ENCODE data around the gene HYAL3. TPM values are rescaled to one million over a fixed set of nuclear protein-coding genes. Genes with fewer than 3 reads are reported as not detected.

Gene HYAL3
- total and polyA plus RNA-seq, 2 of the 8 experiments (the other 6 are each of a cell fraction or from before 2014, with no cell fraction given) = 3.2 to 12.2 TPM

DNA sequence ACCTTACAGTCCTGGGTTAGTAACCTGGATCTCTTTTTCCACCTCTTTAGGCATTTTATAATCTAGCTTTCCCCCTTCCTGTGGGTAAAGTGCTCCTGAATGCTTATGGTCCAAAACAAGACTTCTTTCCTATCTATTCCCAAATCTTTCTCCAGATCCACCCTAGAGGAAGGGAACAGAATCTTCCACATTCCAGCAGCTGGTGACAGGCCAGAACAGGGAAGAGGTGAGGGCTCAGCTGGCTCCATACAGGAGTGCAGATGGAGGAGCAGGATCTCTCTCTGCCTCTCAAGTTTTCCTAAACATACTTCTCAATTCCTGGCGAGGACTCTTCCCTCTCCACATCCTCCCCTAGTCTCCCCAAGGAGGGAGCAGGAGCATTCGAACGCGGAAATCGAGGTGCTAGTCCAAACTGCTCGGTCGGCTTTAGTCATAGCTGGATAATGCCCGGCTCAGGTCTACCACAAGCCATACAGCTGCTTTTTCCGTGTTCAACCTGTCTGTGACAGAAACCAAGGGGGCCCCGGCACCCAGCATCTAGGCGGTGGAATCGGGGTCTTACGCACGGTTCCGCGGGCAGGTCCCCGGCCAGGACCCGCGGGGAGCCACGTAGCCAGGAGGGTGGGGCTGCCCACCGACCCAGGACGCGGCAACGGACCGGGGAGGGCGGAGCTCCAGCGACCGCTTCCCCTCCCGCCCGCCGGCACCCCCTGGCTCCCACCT, 37.4 kb upstream of the HYAL3 start (continued):
- TF ChIP-seq TCF12 (IDR thresholded peaks at IDR 0.05; ENCODE audit: low read depth, low read length) (no peak), POU5F1 (IDR thresholded peaks at IDR 0.05; ENCODE audit: low read depth, low read length) (no peak), TEAD4 (IDR thresholded peaks at IDR 0.05; ENCODE audit: low read depth, low read length) (peak; percentile 76), ASH2L (IDR thresholded peaks at IDR 0.05; ENCODE audit: low read length) (no peak), NANOG (IDR thresholded peaks at IDR 0.05; ENCODE audit: insufficient read depth, low read depth, low read length, poor library complexity, severe bottlenecking) (no peak)

All from H1 (cell line).